NCI-H2227 (cell line): Measurements from ENCODE around the gene NAA80.

Experiments used
- DNase-seq: peaks from one replicate; lab custom pipeline; 2025; ENCODE audit not compliant: unreplicated experiment; lab: John Stamatoyannopoulos, UW

Gene NAA80, protein sequence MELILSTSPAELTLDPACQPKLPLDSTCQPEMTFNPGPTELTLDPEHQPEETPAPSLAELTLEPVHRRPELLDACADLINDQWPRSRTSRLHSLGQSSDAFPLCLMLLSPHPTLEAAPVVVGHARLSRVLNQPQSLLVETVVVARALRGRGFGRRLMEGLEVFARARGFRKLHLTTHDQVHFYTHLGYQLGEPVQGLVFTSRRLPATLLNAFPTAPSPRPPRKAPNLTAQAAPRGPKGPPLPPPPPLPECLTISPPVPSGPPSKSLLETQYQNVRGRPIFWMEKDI

DNA sequence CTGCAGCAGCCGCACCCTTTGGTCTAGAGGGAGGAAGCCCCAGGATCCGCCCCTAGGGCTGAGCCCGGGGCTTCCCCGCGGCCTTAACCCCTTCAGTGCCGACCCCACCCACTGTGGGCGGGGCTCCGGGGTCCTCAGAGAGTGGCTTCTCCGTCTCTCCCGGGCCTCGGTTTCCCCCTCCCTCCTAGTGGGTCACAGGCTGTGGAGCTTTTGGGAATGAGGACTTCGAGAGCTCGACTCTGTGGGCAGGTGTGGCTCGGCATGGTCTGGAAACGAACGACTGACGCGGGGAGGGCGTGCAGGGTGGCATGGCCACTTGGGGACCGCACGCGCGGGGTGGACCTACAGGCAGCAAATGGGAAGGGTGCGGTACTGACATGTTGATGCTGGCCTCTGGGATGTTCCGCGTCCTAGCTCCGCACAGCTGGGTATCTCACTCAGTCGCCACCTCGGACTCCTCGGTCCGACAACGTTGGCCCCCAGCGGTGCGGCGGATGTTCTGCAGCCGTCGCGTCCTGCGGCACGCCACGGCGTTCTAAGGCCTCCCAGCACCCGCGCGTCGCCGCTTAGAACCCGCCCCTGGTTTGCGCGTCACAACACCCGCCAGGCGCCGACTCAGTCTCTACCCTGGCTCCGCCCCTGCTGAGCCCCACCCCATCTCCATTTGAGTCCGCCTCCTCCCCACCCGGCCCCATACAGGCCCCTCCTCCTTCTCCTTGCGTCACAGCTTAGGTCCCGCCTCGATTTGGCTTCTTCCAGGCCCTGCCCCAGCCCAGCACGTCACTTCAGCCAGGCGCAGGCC, at the start of gene NAA80, which contains the start of gene HYAL3:
Gene NAA80, minus strand, starts transcription at position 570 of the 802 bp plus-strand sequence. CDS start 1,942 bp downstream, outside the sequence.
Gene HYAL3, minus strand, starts transcription at position 570 of the 802 bp plus-strand sequence. CDS start 3,803 bp downstream, outside the sequence.
- DNase-seq, result peak; percentile 97

DNA sequence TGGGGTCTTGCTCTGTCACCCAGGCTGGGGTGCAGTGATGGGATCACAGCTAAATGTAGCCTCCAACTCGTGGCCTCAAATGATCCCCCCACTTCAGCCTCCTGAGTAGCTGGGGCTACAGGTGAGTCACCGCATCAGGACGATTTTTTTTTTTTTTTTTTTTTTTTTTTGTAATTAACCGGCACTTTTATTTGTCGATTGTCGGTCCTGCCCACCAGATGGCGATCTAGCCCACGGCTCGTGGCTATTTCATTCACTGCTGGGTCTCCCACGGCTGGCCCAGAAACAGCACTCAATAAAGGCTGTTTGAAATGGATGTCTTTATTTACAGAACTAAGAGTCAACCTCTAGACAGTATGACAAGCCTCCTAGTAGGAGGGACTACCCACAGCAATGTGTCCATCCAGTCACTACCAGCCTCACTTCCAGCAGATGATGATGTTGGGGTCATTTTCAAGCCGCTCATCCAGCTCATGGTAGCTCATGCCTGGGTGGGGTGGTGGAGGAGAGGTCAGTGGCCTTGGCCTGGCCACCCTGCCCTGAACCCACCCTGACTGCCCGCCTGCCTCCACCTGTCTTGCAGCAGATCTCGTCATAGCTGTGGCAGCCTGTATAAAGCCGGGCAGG, 48.1 kb upstream of the NAA80 start:
- peak; percentile 80 for DNase-seq

DNA sequence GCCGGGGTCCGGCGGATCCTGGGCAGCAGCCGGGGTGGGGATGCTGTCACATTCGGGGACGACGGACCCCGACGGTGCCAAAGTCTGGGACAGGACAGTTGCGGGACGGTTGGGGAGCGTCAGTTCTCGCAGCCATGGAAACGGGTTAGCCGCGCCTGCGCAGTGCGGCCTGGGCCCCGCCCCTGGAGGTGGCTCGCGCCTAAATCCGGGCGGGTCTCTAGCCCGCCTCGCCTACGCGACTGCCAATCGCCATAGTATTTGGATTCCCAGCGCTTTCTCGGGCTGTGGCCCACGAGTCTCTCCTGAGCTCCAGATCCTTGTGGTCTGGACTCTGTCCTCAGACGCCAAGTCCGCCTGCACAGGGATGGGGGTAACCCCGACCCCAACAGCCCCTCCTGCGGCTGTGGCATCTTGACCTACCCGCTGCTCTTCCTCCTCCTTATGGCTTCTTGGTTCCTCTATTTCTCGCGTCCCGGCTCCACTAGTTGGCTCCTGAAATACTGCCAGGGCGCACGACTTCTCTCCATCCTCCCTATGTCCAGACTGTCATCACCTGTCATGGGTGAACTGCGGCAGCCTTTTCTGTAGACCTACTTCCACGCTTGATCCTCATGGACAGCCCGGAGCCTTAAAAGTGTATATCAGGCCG, 46.5 kb upstream of the NAA80 start, which contains the start of gene ZMYND10:
Gene ZMYND10, minus strand, starts transcription at position 147 of the 649 bp plus-strand sequence. CDS start 153 bp downstream, outside the sequence.
- peak; percentile 80 for DNase-seq

DNA sequence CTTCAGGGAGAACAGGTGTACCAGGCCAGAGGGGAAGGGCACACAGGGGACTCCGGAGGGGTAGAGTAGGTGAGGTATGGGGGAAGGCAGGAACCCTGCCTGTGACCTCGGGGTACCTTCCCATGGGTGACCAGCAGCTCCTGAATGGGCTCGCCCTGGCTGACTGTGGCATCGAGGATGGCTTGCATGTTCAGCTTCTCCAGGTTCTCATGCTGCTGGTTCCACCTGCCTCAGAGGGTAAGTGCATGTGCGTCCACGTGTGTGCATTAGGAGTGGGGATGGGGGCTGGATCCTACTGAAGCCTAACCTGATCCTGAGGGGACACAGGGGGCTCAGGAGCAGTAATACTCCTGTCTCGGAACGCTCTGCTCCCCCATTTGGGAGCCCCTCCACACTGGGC, 45.8 kb upstream of the NAA80 start:
- no peak for DNase-seq

DNA sequence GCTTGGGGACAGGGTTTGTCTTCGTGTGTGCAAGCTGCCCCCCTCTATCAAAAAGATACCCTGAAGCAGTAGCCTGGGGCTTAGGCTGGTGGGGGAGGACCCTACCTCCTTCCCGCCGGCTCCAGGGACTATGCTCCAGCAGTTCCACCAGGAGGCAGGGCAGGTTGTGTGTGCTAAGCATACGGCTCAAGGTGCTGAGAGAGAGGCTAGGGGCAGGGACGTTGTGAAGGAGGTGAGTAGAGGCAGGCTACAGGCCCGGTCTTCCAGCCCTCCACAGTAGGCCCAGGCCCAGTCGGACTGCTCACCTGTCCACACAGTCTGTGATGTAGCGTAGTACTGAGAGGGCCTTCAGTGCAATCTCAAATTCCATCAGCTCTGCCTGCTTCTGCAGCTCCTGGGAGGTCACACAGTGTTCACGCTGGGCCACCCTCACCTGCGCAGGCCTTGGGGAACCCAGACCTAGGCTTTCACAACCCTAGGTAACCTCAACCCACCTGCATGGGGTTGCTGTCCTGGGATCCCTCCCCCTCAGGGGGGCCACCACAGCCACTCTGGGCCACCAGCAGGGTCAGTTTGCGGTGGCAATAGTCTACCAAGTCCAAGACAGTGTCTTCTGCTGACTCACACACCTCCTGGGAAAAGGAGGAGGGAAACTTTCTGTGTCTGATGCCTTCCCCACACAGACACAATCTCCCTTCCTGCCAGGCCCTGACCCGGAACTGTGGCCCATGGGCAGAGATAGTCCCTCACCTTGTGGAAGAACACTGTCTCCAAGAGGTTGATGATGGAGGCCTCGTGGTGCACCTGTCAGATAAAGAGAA, 43.8 kb upstream of the NAA80 start:
- no peak for DNase-seq

DNA sequence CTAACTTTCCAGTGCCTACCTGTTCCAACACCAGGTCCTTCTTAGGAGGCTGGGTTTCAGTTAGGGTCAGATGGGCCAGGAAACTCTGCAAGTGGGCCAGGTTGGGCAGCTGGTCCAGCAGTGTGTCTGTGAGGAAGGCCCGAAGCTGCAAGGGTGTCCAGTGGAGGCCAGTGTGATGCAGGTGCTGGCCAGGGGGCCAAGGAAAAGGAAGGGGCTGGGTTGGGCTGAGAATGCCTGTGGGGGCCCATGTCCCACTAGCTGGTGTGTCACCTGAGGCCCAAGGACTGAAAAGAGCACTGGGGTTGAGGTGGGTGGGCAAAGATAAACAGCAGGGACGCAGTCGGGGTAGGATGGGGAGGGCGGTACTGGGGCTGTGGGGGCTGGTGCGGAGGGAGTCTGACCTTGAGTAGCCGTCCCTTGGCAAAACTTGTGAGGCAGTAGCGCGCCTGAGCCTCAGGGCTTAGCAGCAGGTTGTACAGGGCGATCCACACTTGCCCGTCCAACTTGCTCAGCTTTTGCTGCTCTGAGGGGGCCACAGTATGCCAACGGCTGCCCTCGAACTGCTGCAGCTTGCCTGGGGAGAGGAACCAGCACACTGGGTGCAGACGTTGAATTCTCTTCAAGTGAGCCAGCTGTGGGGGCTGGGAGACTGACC, 42.9 kb upstream of the NAA80 start:
- no peak for DNase-seq

DNA sequence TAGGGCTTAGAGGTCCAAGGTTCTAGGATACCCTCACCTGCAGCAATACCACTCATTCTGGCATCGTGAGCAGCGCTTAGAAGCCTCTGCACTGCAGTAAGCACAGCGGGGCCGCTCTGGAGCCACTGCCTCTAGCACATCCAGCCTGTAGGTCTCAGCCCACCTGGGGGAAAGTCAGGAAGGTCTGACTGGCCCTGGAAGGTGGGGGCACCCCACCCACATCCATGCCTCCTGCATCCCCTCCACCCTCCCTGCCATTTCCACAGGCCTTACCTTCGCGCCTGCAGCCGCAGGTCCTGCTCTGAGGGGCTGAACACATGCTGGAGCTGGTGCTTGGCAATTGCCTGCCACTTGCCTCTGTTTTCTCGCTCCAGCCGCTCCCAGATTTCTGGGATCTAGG, 42.3 kb upstream of the NAA80 start:
- DNase-seq, result no peak

DNA sequence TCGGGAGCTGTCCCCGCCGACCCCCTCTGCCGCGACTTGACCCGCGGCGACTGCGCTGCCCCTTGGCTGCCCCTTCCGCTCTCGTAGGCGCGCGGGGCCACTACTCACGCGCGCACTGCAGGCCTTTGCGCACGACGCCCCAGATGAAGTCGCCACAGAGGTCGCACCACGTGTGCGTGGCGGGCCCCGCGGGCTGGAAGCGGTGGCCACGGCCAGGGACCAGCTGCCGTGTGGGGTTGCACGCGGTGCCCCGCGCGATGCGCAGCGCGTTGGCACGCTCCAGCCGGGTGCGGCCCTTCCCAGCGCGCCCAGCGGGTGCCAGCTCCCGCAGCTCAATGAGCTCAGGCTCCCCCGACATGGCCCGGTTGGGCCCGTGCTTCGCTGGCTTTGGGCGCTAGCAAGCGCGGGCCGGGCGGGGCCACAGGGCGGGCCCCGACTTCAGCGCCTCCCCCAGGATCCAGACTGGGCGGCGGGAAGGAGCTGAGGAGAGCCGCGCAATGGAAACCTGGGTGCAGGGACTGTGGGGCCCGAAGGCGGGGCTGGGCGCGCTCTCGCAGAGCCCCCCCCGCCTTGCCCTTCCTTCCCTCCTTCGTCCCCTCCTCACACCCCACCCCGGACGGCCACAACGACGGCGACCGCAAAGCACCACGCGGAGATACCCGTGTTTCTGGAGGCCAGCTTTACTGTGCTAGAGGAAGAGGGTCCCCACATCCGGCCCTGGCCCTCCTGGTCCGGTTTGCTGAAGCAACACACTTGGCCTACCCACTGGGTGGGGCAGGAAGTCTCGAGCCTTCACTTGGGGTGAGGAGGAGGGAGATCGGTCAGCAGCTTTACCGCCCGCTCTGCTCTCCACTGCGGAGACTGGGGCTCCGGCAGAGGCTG, 41.5 kb upstream of the NAA80 start, which contains the start of gene RASSF1:
Gene RASSF1, minus strand, starts transcription at position 389 of the 882 bp plus-strand sequence. Its CDS starts 31 bp downstream, at position 358.
- no peak for DNase-seq

DNA sequence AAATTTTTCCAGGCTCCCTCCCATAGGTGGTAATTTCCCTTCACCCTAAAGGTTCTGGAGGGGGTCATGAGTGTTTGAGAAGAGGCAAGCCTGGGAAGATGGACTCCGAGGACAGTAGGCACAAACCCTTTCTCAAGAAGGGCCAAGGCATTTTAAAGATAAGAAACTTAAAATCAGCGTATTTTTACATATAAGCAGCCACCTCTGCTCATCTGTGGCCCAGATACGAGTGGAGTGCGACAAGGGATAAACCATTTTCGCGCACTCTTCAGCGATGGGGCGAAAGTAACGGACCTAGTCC, 40.9 kb upstream of the NAA80 start:
- DNase-seq, result no peak

DNA sequence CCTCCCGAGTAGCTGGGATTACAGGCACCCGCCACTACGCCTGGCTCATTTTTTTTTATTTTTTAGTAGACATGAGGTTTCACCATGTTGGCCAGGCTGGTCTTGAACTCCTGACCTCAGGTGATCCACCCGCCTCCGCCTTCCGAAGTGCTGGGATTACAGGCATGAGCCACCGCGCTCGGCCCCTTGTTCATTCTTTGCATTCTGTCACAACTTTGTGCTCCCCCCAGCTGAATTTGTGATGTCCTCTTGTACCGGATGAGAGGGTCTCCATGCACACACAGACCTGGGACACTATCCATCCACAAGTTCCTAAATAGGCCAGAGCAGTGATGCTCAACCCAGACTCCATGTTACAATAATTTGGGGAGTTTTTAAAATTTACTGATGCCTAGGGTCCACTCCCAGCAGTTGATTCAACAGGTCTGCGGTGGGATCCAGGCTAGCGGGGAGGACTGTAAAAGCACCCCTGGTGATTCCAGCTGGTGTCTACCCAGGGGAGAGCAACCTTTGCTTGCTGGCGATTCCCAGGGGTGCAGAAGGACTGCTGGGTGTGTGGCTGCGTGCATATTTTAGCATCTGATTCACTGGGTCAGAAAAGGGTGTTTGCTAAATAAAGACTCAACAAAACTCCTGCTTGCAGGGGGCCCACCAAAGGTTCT, 40.4 kb upstream of the NAA80 start:
- DNase-seq, result no peak

DNA sequence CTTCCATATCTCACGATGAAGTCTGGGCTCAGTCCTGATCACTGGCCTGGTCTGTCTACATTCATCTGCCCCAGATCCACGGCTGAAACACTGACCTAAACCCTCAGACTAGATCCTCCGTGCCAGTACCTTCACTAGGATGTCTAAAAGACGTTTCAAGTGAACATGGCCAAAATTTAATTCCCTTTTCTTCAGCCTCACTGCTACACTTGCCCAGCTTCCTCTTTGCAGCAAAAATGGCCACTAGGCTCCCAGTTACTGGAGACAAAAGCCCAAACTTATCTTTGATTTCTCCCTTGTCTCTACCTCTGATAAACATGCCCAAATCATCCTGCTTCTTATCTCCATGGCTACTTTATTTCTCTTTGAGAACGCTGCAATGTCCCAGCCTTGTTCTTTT, 39.8 kb upstream of the NAA80 start:
- DNase-seq, result no peak

DNA sequence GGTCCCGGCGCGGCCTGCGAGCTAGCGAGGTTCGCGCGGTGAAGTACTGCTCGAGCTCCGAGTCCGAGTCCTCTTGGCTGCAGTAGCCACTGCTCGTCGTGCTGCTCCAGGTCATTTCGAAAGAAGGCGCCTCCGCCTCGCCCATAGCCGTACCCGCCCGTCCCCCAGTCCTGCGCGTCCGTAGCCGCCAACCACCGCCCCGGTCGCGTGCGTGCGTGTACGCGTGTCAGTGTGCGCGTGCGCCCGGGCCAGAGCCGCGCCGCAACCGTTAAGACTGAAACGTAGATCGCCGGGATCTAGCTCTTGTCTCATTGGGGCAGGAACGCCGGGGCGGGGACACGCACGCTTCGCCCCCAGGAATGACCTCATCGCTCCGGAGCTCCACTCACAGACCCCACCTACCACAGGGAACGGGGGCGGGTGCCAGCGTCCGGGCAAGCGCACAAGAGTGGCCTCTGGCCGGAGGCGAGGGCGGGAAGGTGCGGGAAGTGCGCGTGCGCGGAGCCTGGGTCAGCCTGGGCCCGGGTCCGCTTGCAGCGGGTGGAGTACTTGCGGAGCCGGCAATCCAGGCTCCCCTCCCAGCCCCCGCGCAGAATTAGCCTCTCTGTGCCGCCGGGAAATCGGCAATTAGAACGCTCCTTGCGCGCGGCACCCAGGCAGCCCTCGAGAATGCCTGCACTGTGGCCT, 38.1 kb upstream of the NAA80 start:
- DNase-seq, result peak; percentile 97

DNA sequence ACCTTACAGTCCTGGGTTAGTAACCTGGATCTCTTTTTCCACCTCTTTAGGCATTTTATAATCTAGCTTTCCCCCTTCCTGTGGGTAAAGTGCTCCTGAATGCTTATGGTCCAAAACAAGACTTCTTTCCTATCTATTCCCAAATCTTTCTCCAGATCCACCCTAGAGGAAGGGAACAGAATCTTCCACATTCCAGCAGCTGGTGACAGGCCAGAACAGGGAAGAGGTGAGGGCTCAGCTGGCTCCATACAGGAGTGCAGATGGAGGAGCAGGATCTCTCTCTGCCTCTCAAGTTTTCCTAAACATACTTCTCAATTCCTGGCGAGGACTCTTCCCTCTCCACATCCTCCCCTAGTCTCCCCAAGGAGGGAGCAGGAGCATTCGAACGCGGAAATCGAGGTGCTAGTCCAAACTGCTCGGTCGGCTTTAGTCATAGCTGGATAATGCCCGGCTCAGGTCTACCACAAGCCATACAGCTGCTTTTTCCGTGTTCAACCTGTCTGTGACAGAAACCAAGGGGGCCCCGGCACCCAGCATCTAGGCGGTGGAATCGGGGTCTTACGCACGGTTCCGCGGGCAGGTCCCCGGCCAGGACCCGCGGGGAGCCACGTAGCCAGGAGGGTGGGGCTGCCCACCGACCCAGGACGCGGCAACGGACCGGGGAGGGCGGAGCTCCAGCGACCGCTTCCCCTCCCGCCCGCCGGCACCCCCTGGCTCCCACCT, 37.4 kb upstream of the NAA80 start:
- DNase-seq, result no peak

DNA sequence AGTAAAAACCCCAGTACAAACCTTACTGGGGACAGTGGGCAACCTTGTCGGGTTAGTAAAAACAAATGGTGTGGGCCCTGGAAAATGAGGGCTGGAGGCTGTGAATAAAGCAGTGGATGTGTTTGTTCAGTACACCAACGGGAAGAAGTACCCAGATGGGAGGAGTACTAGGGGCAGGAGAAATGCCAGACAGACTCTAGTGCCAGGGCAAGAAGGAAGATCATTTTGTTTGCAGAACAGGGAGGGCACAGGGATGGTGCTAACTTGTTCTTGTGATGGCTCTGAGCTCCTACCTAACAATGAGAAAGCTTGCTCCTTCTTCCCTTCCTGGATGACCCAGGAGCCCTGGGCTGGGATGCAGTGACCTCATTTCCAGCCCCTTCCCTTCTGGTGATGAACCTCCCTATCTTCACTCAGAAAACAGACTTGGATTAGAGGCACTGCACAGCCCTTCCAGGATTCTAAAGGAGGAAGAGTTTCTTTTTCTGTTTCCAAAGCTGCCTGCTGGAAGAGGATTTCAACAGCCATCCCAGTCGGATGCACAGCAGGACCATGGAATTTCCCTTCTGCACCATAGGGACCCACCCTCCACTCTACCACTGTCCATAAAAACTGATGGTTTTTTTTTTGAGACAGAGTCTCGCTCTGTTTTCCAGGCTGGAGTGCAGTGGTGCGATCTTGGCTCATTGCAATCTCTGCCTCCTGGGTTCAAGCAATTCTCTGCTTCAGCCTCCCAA, 35.3 kb upstream of the NAA80 start:
- DNase-seq, result no peak

DNA sequence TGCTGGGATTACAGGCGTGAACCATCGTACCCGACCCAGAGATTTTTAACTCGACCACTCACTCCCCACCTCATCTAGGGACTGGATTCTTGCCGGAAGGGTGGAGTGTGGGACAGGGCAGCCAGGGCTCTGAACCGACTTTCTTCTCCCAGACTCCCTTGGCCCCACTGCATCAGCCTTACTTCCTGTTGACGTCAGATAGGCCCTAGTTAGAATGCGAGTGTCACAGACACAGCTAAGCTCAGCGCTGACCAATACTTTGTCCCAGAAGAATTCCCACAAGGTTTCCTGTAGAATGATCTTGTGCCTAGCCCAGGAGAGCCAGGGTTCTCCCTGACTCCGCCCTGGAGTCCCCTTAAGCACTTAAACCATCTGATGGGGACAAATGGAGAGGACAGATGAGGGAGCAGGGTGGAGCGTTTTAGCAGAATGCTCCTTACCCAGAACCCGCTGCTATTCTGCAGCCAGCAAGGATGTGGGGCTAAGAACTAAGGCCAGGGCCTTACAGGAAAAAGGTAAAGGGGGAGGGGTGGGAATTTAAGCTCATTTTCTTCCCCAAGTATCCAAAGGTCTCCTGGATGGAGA, 34.6 kb upstream of the NAA80 start:
- DNase-seq, result no peak

DNA sequence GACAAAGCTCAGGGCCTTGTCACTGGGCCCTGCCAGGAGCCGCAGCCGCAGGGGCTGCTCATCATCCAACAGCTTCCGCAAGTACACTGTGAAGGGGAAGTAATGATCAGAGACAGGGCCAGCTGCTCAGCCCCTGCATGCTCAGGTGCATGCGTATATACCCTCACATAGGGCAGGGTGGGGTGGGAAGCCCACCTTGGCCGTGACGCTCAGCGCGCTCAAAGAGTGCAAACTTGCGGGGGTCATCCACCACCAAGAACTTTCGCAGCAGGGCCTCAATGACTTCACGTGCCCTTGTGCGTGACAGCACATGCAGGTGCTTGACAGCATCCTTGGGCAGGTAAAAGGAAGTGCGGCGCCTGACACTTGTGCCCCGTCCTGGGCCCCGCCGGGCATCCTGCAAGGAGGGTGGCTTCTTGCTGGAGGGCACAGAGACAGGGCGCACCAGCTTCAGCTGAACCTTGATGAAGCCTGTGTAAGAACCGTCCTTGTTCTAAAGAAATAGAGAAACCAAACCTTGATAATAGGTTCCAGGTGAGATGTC, 32.2 kb upstream of the NAA80 start:
- DNase-seq, result no peak
